Fibroblast of lung (primary cell): Measurements from ENCODE around the gene SLC6A5.
"Not testable (repeated sequence)": the region's sequence is repeated elsewhere in the genome, so short reads cannot be mapped to it uniquely, and the experiment has no call there.

Experiments
- EZH2 ChIP-seq: IDR thresholded peaks from 2 replicates; pipeline ENCODE4 v1.5.1; 2012; ENCODE audit warnings: low read length, control low read depth, mild to moderate bottlenecking; ENCODE audit errors: missing control alignments
- TF ChIP-seq, protein P1 (sequence below), 2 donors: IDR thresholded peaks in 1 of 2; conservative IDR thresholded peaks in 1 of 2; 1 replicate in 1 of 2; 2 replicates in 1 of 2; pipeline ENCODE4 v1.5.1; 2011 to 2012; ENCODE audit warnings: low read length in 2 of 2, control low read depth in 1 of 2, inconsistent platforms in 1 of 2, low read depth in 1 of 2, mild to moderate bottlenecking in 1 of 2

DNA sequence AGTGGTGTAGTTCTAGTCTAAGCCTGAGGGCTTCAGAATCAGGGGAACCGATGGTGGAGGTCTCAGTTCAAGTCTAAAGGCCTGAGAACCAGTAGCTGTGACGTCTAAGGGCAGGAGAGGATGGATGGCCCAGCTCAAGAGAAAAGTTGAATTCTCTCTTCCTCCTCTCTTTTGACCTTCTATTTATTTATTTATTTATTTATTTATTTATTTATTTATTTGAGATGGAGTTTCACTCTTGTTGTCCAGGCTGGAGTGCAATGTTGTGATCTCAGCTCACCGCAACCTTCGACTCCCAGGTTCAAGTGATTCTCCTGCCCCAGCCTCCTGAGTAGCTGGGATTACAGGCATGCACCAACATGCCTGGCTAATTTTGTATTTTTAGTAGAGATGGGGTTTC, 19.7 kb upstream of the SLC6A5 start:
- not testable (repeated sequence) for TF ChIP-seq EZH2
- TF ChIP-seq, protein P1, sequence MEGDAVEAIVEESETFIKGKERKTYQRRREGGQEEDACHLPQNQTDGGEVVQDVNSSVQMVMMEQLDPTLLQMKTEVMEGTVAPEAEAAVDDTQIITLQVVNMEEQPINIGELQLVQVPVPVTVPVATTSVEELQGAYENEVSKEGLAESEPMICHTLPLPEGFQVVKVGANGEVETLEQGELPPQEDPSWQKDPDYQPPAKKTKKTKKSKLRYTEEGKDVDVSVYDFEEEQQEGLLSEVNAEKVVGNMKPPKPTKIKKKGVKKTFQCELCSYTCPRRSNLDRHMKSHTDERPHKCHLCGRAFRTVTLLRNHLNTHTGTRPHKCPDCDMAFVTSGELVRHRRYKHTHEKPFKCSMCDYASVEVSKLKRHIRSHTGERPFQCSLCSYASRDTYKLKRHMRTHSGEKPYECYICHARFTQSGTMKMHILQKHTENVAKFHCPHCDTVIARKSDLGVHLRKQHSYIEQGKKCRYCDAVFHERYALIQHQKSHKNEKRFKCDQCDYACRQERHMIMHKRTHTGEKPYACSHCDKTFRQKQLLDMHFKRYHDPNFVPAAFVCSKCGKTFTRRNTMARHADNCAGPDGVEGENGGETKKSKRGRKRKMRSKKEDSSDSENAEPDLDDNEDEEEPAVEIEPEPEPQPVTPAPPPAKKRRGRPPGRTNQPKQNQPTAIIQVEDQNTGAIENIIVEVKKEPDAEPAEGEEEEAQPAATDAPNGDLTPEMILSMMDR (conservative IDR thresholded peaks at IDR 0.05 in 1 of 2, IDR thresholded peaks at IDR 0.05 in 1 of 2; ENCODE audit: low read depth in 1 of 2, low read length in 2 of 2), result not testable (repeated sequence)
